ENCODE results near the gene ZFHX3. TPM values are rescaled to one million over a fixed set of nuclear protein-coding genes. Genes with fewer than 3 reads are reported as not detected.

Gene ZFHX3
- total RNA-seq, 1 experiment from 2014 or later, result 21.8 TPM

- intact Hi-C loops (cut with micrococcal nuclease; ENCODE audit: unreplicated experiment), result no loop called here
- ChIA-PET POLR2A (ENCODE audit: low non-redundant PET) (no interaction called here), CTCF (interaction anchor here (0.6 kb wide), 1 partner anchor 85 kb away, joined by 4 read pairs; no protein-coding TSS in a partner anchor)
- TF ChIP-seq EZH2 (IDR thresholded peaks at IDR 0.05; ENCODE audit: borderline replicate concordance, low read depth, low read length, poor library complexity, severe bottlenecking), result no peak
- no peak for TF ChIP-seq CTCF (conservative IDR thresholded peaks at IDR 0.05; ENCODE audit: low read depth, low read length)
- peak overlapping the region; percentile 17 for H3K27ac ChIP-seq (ENCODE audit: low read depth, low read length, poor library complexity, severe bottlenecking)
- DNase-seq (ENCODE audit: low spot score), result no peak
- H3K9me3 ChIP-seq (ENCODE audit: low read depth, low read length, poor library complexity, severe bottlenecking), result no peaks in the 10 kb centered on the region
- no peaks in the 10 kb centered on the region for H3K36me3 ChIP-seq (ENCODE audit: insufficient read depth, low read length, poor library complexity, severe bottlenecking)
- H3K27me3 ChIP-seq (replicated peaks; ENCODE audit: insufficient read depth, low read depth, low read length, poor library complexity), result no peaks in the 10 kb centered on the region
- peaks cover 50% of the 10 kb centered on the region for H3K4me1 ChIP-seq (ENCODE audit: insufficient read depth, low read length, poor library complexity, severe bottlenecking)
- no peak overlapping the region for H3K4me3 ChIP-seq (ENCODE audit: low read depth, low read length, poor library complexity, severe bottlenecking)
- BruUV-seq (replicated peaks), result no TSS peak
Measured at GRCh38 chr16:72876221-72876620, 171.7 kb downstream of the ZFHX3 start.

GRCh38 chr16:72875291-72876031 lies 172.5 kb downstream of the ZFHX3 start:
- intact Hi-C loops (cut with micrococcal nuclease; ENCODE audit: unreplicated experiment), result no loop called here
- ChIA-PET CTCF (interaction anchor here (0.6 kb wide), 2 partner anchors 86 kb away, joined by 3 to 4 read pairs; no protein-coding TSS in a partner anchor), POLR2A (ENCODE audit: low non-redundant PET) (interaction anchor here (0.6 to 0.7 kb wide), 2 partner anchors 16 to 418 kb away, joined by 3 to 4 read pairs; no protein-coding TSS in a partner anchor)
- H3K4me1 ChIP-seq (ENCODE audit: insufficient read depth, low read length, poor library complexity, severe bottlenecking), result peaks cover 50% of the 10 kb centered on the region
- no peak for DNase-seq (ENCODE audit: low spot score)
- peak overlapping the region; percentile 51 for H3K27ac ChIP-seq (ENCODE audit: low read depth, low read length, poor library complexity, severe bottlenecking)
- H3K9me3 ChIP-seq (ENCODE audit: low read depth, low read length, poor library complexity, severe bottlenecking), result no peaks in the 10 kb centered on the region
- BruUV-seq (replicated peaks), result no TSS peak
- no peaks in the 10 kb centered on the region for H3K36me3 ChIP-seq (ENCODE audit: insufficient read depth, low read length, poor library complexity, severe bottlenecking)
- H3K27me3 ChIP-seq (replicated peaks; ENCODE audit: insufficient read depth, low read depth, low read length, poor library complexity), result no peaks in the 10 kb centered on the region
- H3K4me3 ChIP-seq (ENCODE audit: low read depth, low read length, poor library complexity, severe bottlenecking), result no peak overlapping the region
- no peak for TF ChIP-seq CTCF (conservative IDR thresholded peaks at IDR 0.05; ENCODE audit: low read depth, low read length)
- no peak for TF ChIP-seq EZH2 (IDR thresholded peaks at IDR 0.05; ENCODE audit: borderline replicate concordance, low read depth, low read length, poor library complexity, severe bottlenecking)

GRCh38 chr16:72873853-72874252 lies 174.1 kb downstream of the ZFHX3 start:
- Histone ChIP-seq H3K4me3 (ENCODE audit: low read depth, low read length, poor library complexity, severe bottlenecking) (no peak overlapping the region), H3K27ac (ENCODE audit: low read depth, low read length, poor library complexity, severe bottlenecking) (no peak overlapping the region), H3K4me1 (ENCODE audit: insufficient read depth, low read length, poor library complexity, severe bottlenecking) (peaks cover 49% of the 10 kb centered on the region), H3K36me3 (ENCODE audit: insufficient read depth, low read length, poor library complexity, severe bottlenecking) (no peaks in the 10 kb centered on the region), H3K9me3 (ENCODE audit: low read depth, low read length, poor library complexity, severe bottlenecking) (no peaks in the 10 kb centered on the region), H3K27me3 (replicated peaks; ENCODE audit: insufficient read depth, low read depth, low read length, poor library complexity) (no peaks in the 10 kb centered on the region)
- ChIA-PET CTCF (no interaction called here), POLR2A (ENCODE audit: low non-redundant PET) (no interaction called here)
- peak; percentile 41 for DNase-seq (ENCODE audit: low spot score)
- intact Hi-C loops (cut with micrococcal nuclease; ENCODE audit: unreplicated experiment), result no loop called here
- BruUV-seq (replicated peaks), result no TSS peak
- TF ChIP-seq CTCF (conservative IDR thresholded peaks at IDR 0.05; ENCODE audit: low read depth, low read length), result no peak
- TF ChIP-seq EZH2 (IDR thresholded peaks at IDR 0.05; ENCODE audit: borderline replicate concordance, low read depth, low read length, poor library complexity, severe bottlenecking), result no peak

Measured in A673 (cell line).